Thyroid gland (tissue), 4 donors: ENCODE measurements around the gene POLR1A.

Source experiments
- POLR2A ChIP-seq, 2 donors: fragments of 450-650 bp; IDR thresholded peaks; one replicate each; pipeline ENCODE4 v1.6.1; 2017; ENCODE audit warnings: antibody characterized with exemption in 2 of 2, mild to moderate bottlenecking in 2 of 2, moderate library complexity in 1 of 2
- TF ChIP-seq, protein P1 (sequence below), 6 experiments: fragments of 200-600 bp in 3 of 6; fragments of 450-650 bp in 3 of 6; sonication (generic) in 3 of 6; IDR thresholded peaks; one replicate each; pipeline ENCODE4 v1.5.1; 2016 to 2019; ENCODE audit warnings: antibody characterized with exemption in 6 of 6, mild to moderate bottlenecking in 2 of 6, inconsistent platforms in 1 of 6, moderate library complexity in 1 of 6

DNA sequence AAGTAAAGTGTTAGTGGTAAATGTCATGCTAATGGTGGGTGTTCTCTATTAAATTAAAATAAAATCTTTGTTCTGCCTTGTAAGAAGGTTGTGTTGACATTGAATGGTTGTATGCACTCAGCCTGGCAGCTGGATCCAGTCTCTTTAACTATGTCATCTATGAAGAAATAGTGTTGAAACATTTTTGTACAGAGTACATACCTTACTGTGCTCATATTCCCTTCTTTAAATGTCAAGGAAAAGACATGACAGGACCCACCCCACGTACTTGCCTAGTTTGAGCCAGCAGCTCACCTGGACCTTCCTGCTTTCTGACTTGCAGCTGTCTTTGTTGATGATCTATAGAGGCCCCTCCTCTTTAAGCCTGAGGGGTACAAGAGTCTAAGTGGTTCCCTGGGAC, 131.3 kb downstream of the POLR1A start:
- TF ChIP-seq, protein P1, sequence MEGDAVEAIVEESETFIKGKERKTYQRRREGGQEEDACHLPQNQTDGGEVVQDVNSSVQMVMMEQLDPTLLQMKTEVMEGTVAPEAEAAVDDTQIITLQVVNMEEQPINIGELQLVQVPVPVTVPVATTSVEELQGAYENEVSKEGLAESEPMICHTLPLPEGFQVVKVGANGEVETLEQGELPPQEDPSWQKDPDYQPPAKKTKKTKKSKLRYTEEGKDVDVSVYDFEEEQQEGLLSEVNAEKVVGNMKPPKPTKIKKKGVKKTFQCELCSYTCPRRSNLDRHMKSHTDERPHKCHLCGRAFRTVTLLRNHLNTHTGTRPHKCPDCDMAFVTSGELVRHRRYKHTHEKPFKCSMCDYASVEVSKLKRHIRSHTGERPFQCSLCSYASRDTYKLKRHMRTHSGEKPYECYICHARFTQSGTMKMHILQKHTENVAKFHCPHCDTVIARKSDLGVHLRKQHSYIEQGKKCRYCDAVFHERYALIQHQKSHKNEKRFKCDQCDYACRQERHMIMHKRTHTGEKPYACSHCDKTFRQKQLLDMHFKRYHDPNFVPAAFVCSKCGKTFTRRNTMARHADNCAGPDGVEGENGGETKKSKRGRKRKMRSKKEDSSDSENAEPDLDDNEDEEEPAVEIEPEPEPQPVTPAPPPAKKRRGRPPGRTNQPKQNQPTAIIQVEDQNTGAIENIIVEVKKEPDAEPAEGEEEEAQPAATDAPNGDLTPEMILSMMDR (IDR thresholded peaks at IDR 0.05), result no peak
- TF ChIP-seq POLR2A (IDR thresholded peaks at IDR 0.05), result no peak
